Right lobe of liver (tissue), 4 donors: Measurements from ENCODE around the gene RGL1.

ENCODE experiments used
- POLR2A ChIP-seq: fragments of 450-650 bp; IDR thresholded peaks from one replicate; pipeline ENCODE4 v1.6.1; 2017; ENCODE audit warnings: antibody characterized with exemption, mild to moderate bottlenecking
- TF ChIP-seq, protein P1 (sequence below), 4 donors: fragments of 200-600 bp in 3 of 4; fragments of 450-650 bp in 1 of 4; IDR thresholded peaks; one replicate each; pipeline versions ENCODE4 v1.5.1 to v1.8.0; 2016 to 2022; ENCODE audit warnings: antibody characterized with exemption in 4 of 4, mild to moderate bottlenecking in 2 of 4
- donor health status: DM: no; HTN: no; CAD: no.
- donor health status: DM: no; HTN: no; CAD: no.
- donor health status: DM: no; HTN: yes; CAD: no.

DNA sequence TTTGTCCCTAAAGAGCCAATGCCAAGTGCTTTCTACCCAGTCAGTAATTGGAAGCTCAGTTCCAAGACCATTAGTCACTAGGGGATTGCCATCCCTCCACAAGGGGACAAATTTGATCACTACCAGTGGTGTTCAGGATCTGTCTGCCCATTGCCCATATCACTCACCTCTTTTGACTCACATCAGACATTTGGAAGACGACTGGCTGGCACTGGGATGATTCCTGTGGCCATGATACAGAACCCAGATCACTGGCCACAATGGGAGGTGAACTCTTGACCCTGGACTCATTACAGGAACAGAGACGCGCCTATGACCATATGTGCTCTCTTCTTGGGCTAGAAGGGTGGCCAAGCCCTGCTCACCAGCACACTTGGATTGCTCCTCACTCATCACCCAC lies 161.6 kb downstream of the RGL1 start:
- TF ChIP-seq, protein P1, sequence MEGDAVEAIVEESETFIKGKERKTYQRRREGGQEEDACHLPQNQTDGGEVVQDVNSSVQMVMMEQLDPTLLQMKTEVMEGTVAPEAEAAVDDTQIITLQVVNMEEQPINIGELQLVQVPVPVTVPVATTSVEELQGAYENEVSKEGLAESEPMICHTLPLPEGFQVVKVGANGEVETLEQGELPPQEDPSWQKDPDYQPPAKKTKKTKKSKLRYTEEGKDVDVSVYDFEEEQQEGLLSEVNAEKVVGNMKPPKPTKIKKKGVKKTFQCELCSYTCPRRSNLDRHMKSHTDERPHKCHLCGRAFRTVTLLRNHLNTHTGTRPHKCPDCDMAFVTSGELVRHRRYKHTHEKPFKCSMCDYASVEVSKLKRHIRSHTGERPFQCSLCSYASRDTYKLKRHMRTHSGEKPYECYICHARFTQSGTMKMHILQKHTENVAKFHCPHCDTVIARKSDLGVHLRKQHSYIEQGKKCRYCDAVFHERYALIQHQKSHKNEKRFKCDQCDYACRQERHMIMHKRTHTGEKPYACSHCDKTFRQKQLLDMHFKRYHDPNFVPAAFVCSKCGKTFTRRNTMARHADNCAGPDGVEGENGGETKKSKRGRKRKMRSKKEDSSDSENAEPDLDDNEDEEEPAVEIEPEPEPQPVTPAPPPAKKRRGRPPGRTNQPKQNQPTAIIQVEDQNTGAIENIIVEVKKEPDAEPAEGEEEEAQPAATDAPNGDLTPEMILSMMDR (IDR thresholded peaks at IDR 0.05): no peak
- TF ChIP-seq POLR2A: no peak
